Heart right ventricle (tissue), 16 donors: ENCODE measurements around the gene PRPF6. TPM values are rescaled to one million over a fixed set of nuclear protein-coding genes. Genes with fewer than 3 reads are reported as not detected.

Experiments used
- ATAC-seq, 8 donors: fragments of 200-7000 bp; cut with Tn5 transposase; one replicate each; pipeline ENCODE4 v1.9.1; 2020; ENCODE audit warnings: mild to moderate bottlenecking in 8 of 8, moderate library complexity in 8 of 8, moderate number of reproducible peaks in 1 of 8
- DNase-seq, 2 donors: peaks; one replicate each; pipeline ENCODE4 v3.0.0-alpha.2; 2020
- H3K27ac ChIP-seq, 10 donors: fragments of 200-600 bp; sonication (generic) in 2 of 10; one replicate each; pipeline versions ENCODE4 v1.5.0 to v1.8.0; 2020 to 2022; ENCODE audit warnings: mild to moderate bottlenecking in 3 of 10
- H3K27me3 ChIP-seq, 7 donors: fragments of 200-600 bp; one replicate each; pipeline ENCODE4 v1.8.0; 2021 to 2022; ENCODE audit warnings: mild to moderate bottlenecking in 2 of 7
- H3K36me3 ChIP-seq, 9 donors: fragments of 200-600 bp; sonication (generic) in 1 of 9; one replicate each; pipeline versions ENCODE4 v1.5.0 to v1.8.0; 2020 to 2022; ENCODE audit warnings: mild to moderate bottlenecking in 2 of 9
- H3K4me1 ChIP-seq, 9 donors: fragments of 200-600 bp; sonication (generic) in 1 of 9; one replicate each; pipeline versions ENCODE4 v1.5.0 to v1.8.0; 2020 to 2022; ENCODE audit warnings: mild to moderate bottlenecking in 4 of 9
- H3K4me3 ChIP-seq, 10 donors: fragments of 200-600 bp; sonication (generic) in 2 of 10; one replicate each; pipeline versions ENCODE4 v1.5.0 to v1.8.0; 2020 to 2022; ENCODE audit warnings: mild to moderate bottlenecking in 7 of 10, moderate library complexity in 2 of 10
- H3K9me3 ChIP-seq, 11 donors: fragments of 200-600 bp in 10 of 11; sonication (generic) in 2 of 11; one replicate each; pipeline versions ENCODE4 v1.5.0 to v1.8.0; 2013 to 2022; ENCODE audit warnings: mild to moderate bottlenecking in 2 of 11, control low read depth in 1 of 11, moderate library complexity in 1 of 11
- CTCF ChIP-seq, 9 donors: fragments of 200-600 bp; sonication (generic) in 2 of 9; IDR thresholded peaks; one replicate each; pipeline versions ENCODE4 v1.5.0 to v1.8.0; 2021 to 2022; ENCODE audit warnings: antibody characterized with exemption in 9 of 9, mild to moderate bottlenecking in 5 of 9, moderate library complexity in 1 of 9
- WGBS, 2 donors: extraction: QIAGEN DNeasy Blood & Tissue Kit; methylation state at CpG; one replicate each; pipeline ENCODE4 v1.1.7; 2013; ENCODE audit warnings: inconsistent platforms in 1 of 2; 5-methylcytosine and 5-hydroxymethylcytosine counted together
- intact Hi-C, 10 donors: fragments of 100-400 bp; cut with DNase I; formaldehyde crosslinking; loops; one replicate each; pipeline versions ENCODE4 v1.11.1 to v1.14.2; 2022
- polyA plus RNA-seq, 2 donors: library from polyadenylated mRNA; stranded (reverse); fragments of 200-250 nt; gene quantifications; one replicate each; pipeline ENCODE4 v1.2.3, GENCODE V29; 2013
- total RNA-seq, 10 donors: library from RNA; stranded (reverse); fragmentation: NEBNext Ultra II Directional in 3 of 10; extraction: Animal tissue kit (Norgen Biotek cat#: 25700) in 3 of 10; gene quantifications; one replicate each; pipeline versions ENCODE4 v1.2.1 to v1.2.4, GENCODE V29; 2021 to 2023
- donor health status: Arrhythmogenic right ventricular cardiomyopathy.
- donor health status: ischemic (EF 13 %, LVEDD 7.1; RV severe dilation, severe dysfunction).
- donor health status: healthy with polysubstance abuse.
- donor health status: DM: no; HTN: yes; CAD: no.
- donor health status: DM: no; HTN: no; CAD: no.
- donor health status: ischemic (EF 25% LVEDD 6.9; RV normal size, moderate dysfunction).
- donor health status: ischemic (EF 25% LVEDD 5.7; RV mildly dilated, moderate dysfunction).
- donor health status: healthy.
- donor health status: DM: yes; HTN: yes; CAD: no.
- donor health status: Ischemic cardiomyopathy.
- donor health status: ischemic (EF 35%, LVEDD 5.7; RV mildly dilated, moderate dysfunction).
- donor health status: nonischemic (EF 11% LVEDD 7.7; RV severe dilation, severe dysfunction).
- donor health status: DM: yes; HTN: yes; CAD: no.
- donor health status: PGD.
- donor health status: ischemic (EF 29% LVEDD 5.4; RV normal size, mild dysfunction).
- donor health status: nonischemic (EF 23%, LVEDD 6.1; RV moderate dilation, normal function).

Gene PRPF6
- total and polyA plus RNA-seq, 12 donors: 27.8 to 53.6 (median 48.1) TPM

GRCh38 chr20:64072498-64073063 lies 91.6 kb downstream of the PRPF6 start:
- 81 to 84% methylated on average over 14 of the region's 14 CpGs for WGBS, 2 donors
- TF ChIP-seq CTCF (IDR thresholded peaks at IDR 0.05): no peak
- Histone ChIP-seq H3K36me3 (peaks cover 0 to 61% (median 0%) of the 10 kb centered on the region in 9 donors), H3K9me3 (no peaks in the 10 kb centered on the region), H3K4me3 (no peak overlapping the region), H3K4me1 (peaks cover 0 to 8% (median under 1%) of the 10 kb centered on the region in 9 donors), H3K27me3 (no peaks in the 10 kb centered on the region), H3K27ac (no peak overlapping the region)
- intact Hi-C loops: no loop called here
- no peak for DNase-seq
- ATAC-seq: no peak

- H3K36me3 ChIP-seq: peaks cover 0 to 59% (median 0%) of the 10 kb centered on the region in 9 donors
- intact Hi-C loops: no loop called here
- WGBS, 2 donors: 91 to 93% methylated on average over 37 of the region's 37 CpGs
Observed at GRCh38 chr20:64073476-64074183, 92.7 kb downstream of the PRPF6 start.

GRCh38 chr20:64074184-64074789 lies 93.4 kb downstream of the PRPF6 start:
- DNase-seq: no peak
- intact Hi-C loops: no loop called here
- no peak for TF ChIP-seq CTCF (IDR thresholded peaks at IDR 0.05)
- Histone ChIP-seq H3K27ac (no peak overlapping the region), H3K4me3 (no peak overlapping the region), H3K4me1 (peaks cover 9 to 24% (median 17%) of the 10 kb centered on the region in 9 donors), H3K9me3 (no peaks in the 10 kb centered on the region), H3K27me3 (no peaks in the 10 kb centered on the region), H3K36me3 (peaks cover 0 to 59% (median 0%) of the 10 kb centered on the region in 9 donors)
- no peak for ATAC-seq
- WGBS, 2 donors: 92 to 94% methylated on average over 28 of the region's 28 CpGs

More at GRCh38 chr20:64073476-64074183, 92.7 kb downstream of the PRPF6 start:
- Histone ChIP-seq H3K27ac (no peak overlapping the region), H3K4me3 (no peak overlapping the region), H3K9me3 (no peaks in the 10 kb centered on the region), H3K27me3 (no peaks in the 10 kb centered on the region), H3K4me1 (peaks cover 5 to 18% (median 11%) of the 10 kb centered on the region in 9 donors)
- no peak for DNase-seq
- ATAC-seq: no peak
- TF ChIP-seq CTCF (IDR thresholded peaks at IDR 0.05): no peak

GRCh38 chr20:64074963-64075362 lies 94.0 kb downstream of the PRPF6 start:
- 89 to 91% methylated on average over 8 of the region's 8 CpGs for WGBS, 2 donors
- DNase-seq (no peak), ATAC-seq (no peak)
- intact Hi-C loops: no loop called here
- Histone ChIP-seq H3K4me3 (no peak overlapping the region), H3K27me3 (no peaks in the 10 kb centered on the region), H3K27ac (no peak overlapping the region), H3K36me3 (peaks cover 0 to 59% (median 0%) of the 10 kb centered on the region in 9 donors), H3K9me3 (no peaks in the 10 kb centered on the region), H3K4me1 (peaks cover 9 to 22% (median 18%) of the 10 kb centered on the region in 9 donors)
- TF ChIP-seq CTCF (IDR thresholded peaks at IDR 0.05): no peak
